HEK293 (cell line): ENCODE data around the gene LRRK1.

Experiments used
- CTCF ChIA-PET: fragments of 350-600 bp; formaldehyde crosslinking; extraction: SDS; loops from one replicate; lab custom pipeline; 2021; ENCODE audit warnings: antibody characterized with exemption; lab: Yijun Ruan, JAX
- POLR2A ChIA-PET: fragments of 300-600 bp; formaldehyde crosslinking; extraction: SDS; loops from one replicate; lab custom pipeline; 2020; ENCODE audit warnings: antibody characterized with exemption, inconsistent platforms; lab: Yijun Ruan, JAX
- H3K27ac ChIP-seq: fragments of 200-500 bp; sonication (Bioruptor generic); 2 replicates; pipeline ENCODE4 v1.5.1; 2014; ENCODE audit warnings: low read depth, low read length, control low read depth, inconsistent platforms; ENCODE audit errors: extremely low read depth
- H3K36me3 ChIP-seq, 2 experiments: fragments of 200-500 bp in 1 of 2; sonication (Bioruptor generic) in 1 of 2; 1 replicate in 1 of 2; 2 replicates in 1 of 2; pipeline ENCODE4 v1.5.1; 2014 to 2017; ENCODE audit warnings: inconsistent platforms in 2 of 2, low read length in 2 of 2; ENCODE audit not compliant: control insufficient read depth in 2 of 2, insufficient read depth in 1 of 2
- H3K4me1 ChIP-seq: fragments of 200-500 bp; sonication (Bioruptor generic); 2 replicates; pipeline ENCODE4 v1.5.1; 2014; ENCODE audit warnings: mild to moderate bottlenecking, low read length, inconsistent platforms; ENCODE audit not compliant: control insufficient read depth, insufficient read depth
- H3K4me3 ChIP-seq: 2 replicates; pipeline ENCODE4 v1.5.1; 2011; ENCODE audit warnings: low read depth, mild to moderate bottlenecking, control low read depth, low read length, moderate library complexity
- H3K9me3 ChIP-seq: fragments of 200-500 bp; sonication (Bioruptor generic); 2 replicates; pipeline ENCODE4 v1.5.1; 2014; ENCODE audit warnings: low read depth, low read length, inconsistent platforms; ENCODE audit not compliant: control insufficient read depth, insufficient read depth
- GLIS2 ChIP-seq: fragments of 450-650 bp; formaldehyde crosslinking; IDR thresholded peaks from 2 replicates; pipeline ENCODE4 v1.5.1; 2016; ENCODE audit warnings: missing biosample characterization, missing genetic modification characterization
- HIC1 ChIP-seq: fragments of 450-650 bp; formaldehyde crosslinking; IDR thresholded peaks from 2 replicates; pipeline ENCODE4 v1.5.1; 2016; ENCODE audit warnings: missing biosample characterization, missing genetic modification characterization
- ZBTB10 ChIP-seq: fragments of 450-650 bp; formaldehyde crosslinking; IDR thresholded peaks from 2 replicates; pipeline ENCODE4 v1.5.1; 2016; ENCODE audit warnings: missing biosample characterization, missing genetic modification characterization
- ZBTB11 ChIP-seq: fragments of 450-650 bp; formaldehyde crosslinking; conservative IDR thresholded peaks from 2 replicates; pipeline ENCODE4 v1.5.1; 2016; ENCODE audit warnings: low read depth, missing biosample characterization, missing genetic modification characterization
- ZNF112 ChIP-seq: fragments of 450-650 bp; formaldehyde crosslinking; IDR thresholded peaks from 2 replicates; pipeline ENCODE4 v1.5.0; 2017; ENCODE audit warnings: missing biosample characterization, missing genetic modification characterization
- ZNF138 ChIP-seq: fragments of 450-650 bp; formaldehyde crosslinking; IDR thresholded peaks from 2 replicates; pipeline ENCODE4 v1.5.1; 2016; ENCODE audit warnings: missing biosample characterization, missing genetic modification characterization, borderline replicate concordance
- ZNF174 ChIP-seq: fragments of 450-650 bp; formaldehyde crosslinking; IDR thresholded peaks from 2 replicates; pipeline ENCODE4 v1.5.0; 2017; ENCODE audit warnings: missing biosample characterization, mild to moderate bottlenecking, missing genetic modification characterization
- ZNF248 ChIP-seq: fragments of 450-650 bp; formaldehyde crosslinking; IDR thresholded peaks from 2 replicates; pipeline ENCODE4 v1.5.1; 2017; ENCODE audit warnings: missing biosample characterization, missing genetic modification characterization
- ZNF311 ChIP-seq: fragments of 450-650 bp; formaldehyde crosslinking; IDR thresholded peaks from 2 replicates; pipeline ENCODE4 v1.5.1; 2017; ENCODE audit warnings: missing biosample characterization, missing genetic modification characterization, borderline replicate concordance
- ZNF404 ChIP-seq: fragments of 450-650 bp; formaldehyde crosslinking; IDR thresholded peaks from 2 replicates; pipeline ENCODE4 v1.5.1; 2017; ENCODE audit warnings: missing biosample characterization, missing genetic modification characterization
- ZNF48 ChIP-seq: fragments of 450-650 bp; formaldehyde crosslinking; IDR thresholded peaks from 2 replicates; pipeline ENCODE4 v1.5.1; 2016; ENCODE audit warnings: missing biosample characterization, missing genetic modification characterization
- ZNF558 ChIP-seq: fragments of 450-650 bp; formaldehyde crosslinking; IDR thresholded peaks from 2 replicates; pipeline ENCODE4 v1.5.1; 2016; ENCODE audit warnings: missing biosample characterization, missing genetic modification characterization
- ZNF621 ChIP-seq: fragments of 450-650 bp; formaldehyde crosslinking; IDR thresholded peaks from 2 replicates; pipeline ENCODE4 v1.5.1; 2017; ENCODE audit warnings: missing biosample characterization, missing genetic modification characterization
- ZNF660 ChIP-seq: fragments of 450-650 bp; IDR thresholded peaks from 2 replicates; pipeline ENCODE4 v1.5.1; 2018; ENCODE audit warnings: missing biosample characterization, mild to moderate bottlenecking, missing genetic modification characterization
- ZSCAN16 ChIP-seq: fragments of 450-650 bp; formaldehyde crosslinking; IDR thresholded peaks from 2 replicates; pipeline ENCODE4 v1.5.1; 2016; ENCODE audit warnings: missing biosample characterization, missing genetic modification characterization
- ZSCAN4 ChIP-seq: fragments of 450-650 bp; formaldehyde crosslinking; IDR thresholded peaks from 2 replicates; pipeline ENCODE4 v1.5.1; 2017; ENCODE audit warnings: missing biosample characterization, missing genetic modification characterization

The LRRK1 gene

GRCh38 chr15:101078669-101079323, 159.6 kb downstream of the LRRK1 start:
- Histone ChIP-seq H3K4me1 (no peaks in the 10 kb centered on the region), H3K4me3 (no peak overlapping the region), H3K27ac (no peak overlapping the region), H3K9me3 (no peaks in the 10 kb centered on the region), H3K36me3 (no peaks in the 10 kb centered on the region)
- TF ChIP-seq ZNF660 (tag by site-specific recombination) (no peak), ZSCAN16 (tag by site-specific recombination) (no peak), ZNF138 (tag by site-specific recombination) (no peak), ZNF404 (no peak), ZNF621 (tag by site-specific recombination) (no peak), ZNF248 (tag by site-specific recombination) (no peak), ZNF48 (tag by site-specific recombination) (no peak), ZNF112 (no peak), ZNF174 (tag by site-specific recombination) (no peak), ZBTB10 (tag by site-specific recombination) (no peak), ZNF311 (tag by site-specific recombination) (no peak), HIC1 (no peak), ZBTB11 (tag by site-specific recombination) (no peak), ZNF558 (tag by site-specific recombination) (no peak)
- CTCF ChIA-PET: interaction anchor here (0.6 to 1.4 kb wide), 4 partner anchors 12 to 196 kb away, joined by 3 to 6 read pairs (median 4); no protein-coding TSS in a partner anchor
- POLR2A ChIA-PET: no interaction called here

GRCh38 chr15:101081900-101082299, 162.7 kb downstream of the LRRK1 start:
- TF ChIP-seq GLIS2 (tag by site-specific recombination) (no peak), ZSCAN4 (tag by site-specific recombination) (peak; percentile 44)
- ChIA-PET POLR2A (no interaction called here), CTCF (interaction anchor here (0.6 kb wide), 1 partner anchor 66 kb away, joined by 3 read pairs; no protein-coding TSS in a partner anchor)
- Histone ChIP-seq H3K9me3 (no peaks in the 10 kb centered on the region), H3K27ac (no peak overlapping the region), H3K36me3 (no peaks in the 10 kb centered on the region), H3K4me1 (no peaks in the 10 kb centered on the region), H3K4me3 (no peak overlapping the region)
